AG20443 (cell line): ENCODE measurements around the gene GRIN3A.
"Not testable (repeated sequence)": the region's sequence is repeated elsewhere in the genome, so short reads cannot be mapped to it uniquely, and the experiment has no call there.

Source experiments
- DNase-seq: peaks from one replicate; pipeline ENCODE4 v3.0.0; 2012; ENCODE audit warnings: low spot score, mixed read lengths

Gene GRIN3A

DNA sequence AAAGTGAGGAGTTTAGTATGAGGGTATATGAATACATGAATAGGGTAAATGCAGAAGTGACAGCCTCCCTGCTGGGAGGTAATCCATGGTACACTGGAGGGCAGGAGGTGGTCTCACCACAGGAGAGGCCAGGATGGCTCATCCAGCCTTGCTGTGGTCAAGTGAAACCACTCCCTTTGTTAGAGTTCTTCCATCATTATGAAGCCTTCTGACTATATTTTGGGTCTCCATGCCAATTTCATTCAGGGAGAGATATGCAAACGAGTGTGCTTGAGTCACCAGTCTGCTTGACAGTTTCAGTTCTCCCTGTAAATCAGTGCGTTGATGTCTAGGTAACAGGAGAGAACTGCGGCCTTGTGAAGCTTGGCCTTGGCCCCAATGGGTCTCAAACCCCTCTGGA lies 160.1 kb downstream of the GRIN3A start:
- no peak for DNase-seq

DNA sequence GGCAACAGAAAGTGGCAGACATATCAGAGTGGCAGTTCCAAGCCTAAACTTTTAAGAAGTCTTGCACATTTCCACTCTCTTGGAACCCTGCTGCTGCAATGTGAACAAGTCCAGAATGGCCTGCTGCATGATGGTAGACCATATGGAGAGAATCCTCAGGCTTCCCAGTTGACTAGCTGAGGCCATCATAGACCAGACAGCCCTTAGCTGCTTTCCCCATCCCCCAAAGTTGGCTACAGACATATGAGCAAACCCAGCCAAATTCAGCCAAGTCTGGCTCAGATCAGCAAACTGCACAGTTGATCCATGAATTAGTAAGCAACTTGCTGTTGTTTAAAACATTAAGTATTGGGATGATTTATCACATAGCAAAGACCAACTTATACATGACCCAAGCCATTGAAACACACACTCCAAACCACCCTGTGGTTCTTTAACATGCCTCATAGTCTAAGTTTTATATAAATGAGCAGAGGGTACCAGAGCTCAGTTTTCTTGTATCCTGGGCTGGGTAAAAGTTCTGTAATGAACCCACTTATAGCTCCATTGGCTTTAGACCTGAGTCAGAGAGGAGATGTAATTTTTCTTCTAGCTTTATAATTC lies 163.6 kb downstream of the GRIN3A start:
- no peak for DNase-seq

DNA sequence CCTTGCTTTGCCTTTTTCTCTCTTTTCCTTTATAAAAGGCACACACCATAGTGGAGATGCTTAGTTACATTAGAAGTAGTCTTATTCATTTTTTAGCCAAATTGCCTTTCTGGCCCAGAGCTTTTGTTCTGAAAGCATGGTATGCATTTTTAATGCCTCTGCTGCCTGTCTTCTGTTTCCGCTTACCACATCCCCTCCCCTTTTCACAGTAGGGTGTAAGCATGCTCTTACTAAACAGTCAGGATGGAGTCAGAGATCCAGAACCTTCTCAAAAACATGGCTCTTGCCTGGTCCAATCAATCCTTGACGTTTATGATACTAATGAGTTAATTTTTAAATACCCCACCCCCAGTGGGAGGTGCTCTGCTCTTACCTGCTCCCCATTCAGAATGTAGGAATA lies 166.1 kb downstream of the GRIN3A start:
- DNase-seq: no peak

DNA sequence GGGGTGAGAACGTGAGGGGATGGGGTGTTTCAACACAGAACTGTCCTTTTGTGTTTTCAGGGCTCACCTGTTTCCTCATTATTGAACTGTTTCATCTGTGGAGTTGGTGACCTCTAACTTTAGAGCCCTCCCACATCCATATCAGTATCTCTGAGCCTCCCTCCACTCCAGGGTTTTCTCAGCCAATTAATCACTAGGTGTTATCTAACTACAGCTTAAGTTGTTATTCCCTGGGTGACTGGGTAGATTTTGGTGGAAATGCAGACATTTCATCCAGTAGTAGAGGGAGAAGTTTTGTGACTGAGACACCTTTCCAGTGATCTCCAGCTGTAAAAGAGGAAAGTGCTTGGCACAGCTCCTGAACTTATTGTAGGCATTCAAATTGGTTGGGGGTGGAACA lies 167.3 kb downstream of the GRIN3A start:
- no peak for DNase-seq

DNA sequence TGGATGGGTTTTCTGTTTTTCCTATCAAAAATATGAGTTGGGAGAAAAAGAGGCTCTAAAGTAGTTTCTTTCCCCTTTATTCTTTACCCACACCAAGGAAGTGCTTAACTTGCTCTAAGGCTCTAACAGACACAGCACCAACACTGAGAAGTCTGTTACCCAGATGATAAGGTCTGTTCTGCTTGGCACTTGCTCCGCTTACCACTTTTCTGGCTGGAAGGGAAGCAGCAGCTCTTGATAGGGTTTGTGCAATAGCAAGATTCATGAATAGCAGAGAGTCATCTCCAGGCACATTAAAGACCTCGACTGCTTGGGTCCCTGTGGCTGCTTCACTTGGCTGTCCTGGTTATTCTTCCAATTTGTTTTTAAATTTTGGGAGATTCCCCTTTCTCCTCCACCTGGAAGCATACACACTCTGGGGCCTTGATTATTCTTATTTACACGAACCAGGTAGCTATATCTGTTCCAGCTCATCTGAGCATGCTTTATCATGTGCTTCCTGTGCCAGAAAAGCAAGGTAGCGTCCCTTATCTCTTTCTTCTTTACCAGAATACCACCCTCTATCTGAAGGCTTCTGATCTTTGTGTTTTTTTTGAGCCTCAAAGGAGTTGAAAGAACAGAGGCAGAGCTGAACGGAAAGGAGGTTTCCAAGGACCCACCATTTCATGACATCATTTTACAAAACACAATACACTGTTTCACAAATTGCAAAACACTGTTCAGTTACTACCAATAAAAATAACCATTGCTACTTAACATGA lies 168.5 kb downstream of the GRIN3A start:
- DNase-seq: no peak

DNA sequence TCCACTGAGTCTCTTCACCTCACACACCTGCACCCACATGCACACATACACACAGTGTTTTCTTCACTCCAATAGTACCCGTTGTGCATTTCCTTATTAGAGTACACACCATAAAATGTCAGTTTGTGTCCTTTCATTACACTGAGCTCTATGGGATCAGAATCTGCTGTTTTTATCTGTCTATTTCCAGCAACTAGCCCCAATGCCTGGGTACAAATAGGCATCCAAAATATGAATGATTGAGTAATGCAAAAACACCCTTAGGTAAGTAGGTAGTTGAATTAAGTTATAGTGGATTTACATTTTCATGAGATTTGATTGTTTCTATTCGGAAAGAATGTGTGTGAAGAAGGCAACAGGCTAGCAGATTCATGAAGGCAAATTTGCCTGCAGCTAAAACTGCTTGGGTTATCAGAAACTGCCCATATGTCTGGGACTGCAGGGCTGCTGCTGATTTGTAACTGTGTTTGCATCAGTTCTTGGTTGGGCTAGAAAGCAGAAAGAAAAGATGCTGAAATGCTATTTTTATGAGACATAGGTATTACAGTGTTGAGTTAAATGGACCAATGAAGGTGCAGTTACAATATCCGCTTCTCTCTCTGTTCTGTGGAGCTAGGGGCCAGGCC lies 170.6 kb downstream of the GRIN3A start:
- no peak for DNase-seq

DNA sequence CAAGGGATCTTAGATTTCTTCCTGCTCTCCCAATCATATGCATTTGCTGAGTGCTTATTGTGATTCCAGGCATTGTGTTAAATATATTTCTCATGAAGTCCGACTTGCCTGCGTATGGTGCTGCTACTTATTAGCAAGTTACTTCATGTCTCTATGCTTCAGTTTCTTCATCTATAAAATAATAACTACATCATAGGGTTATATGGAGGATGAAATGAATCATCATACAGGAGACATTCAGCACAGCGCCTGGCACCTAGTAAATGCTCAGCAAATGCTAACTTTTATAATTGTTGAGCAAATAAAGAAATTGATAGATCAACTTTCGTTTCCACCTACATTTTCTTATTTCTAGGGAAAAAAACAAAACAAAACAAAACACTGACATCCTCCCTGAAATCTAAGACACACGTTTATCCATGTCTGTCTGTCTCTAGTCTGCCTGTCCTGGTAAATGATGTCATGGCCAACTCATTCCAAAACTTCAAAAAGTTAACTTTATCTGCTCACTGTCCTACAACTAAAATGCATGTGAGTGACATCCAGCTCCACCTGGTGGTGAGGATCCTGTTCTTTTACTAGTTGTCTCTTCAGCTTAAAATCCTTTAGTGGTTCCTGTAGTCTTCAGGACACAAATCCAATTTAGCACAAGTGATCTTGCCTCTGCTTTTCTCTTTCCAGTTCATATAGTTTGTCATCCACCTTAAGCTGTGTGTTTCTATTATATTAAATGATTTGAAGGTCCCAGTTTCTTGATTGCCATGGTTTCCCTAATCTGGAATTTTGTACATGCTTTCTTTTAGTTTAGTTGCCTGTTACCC lies 171.3 kb downstream of the GRIN3A start:
- DNase-seq: peak; percentile 25

DNA sequence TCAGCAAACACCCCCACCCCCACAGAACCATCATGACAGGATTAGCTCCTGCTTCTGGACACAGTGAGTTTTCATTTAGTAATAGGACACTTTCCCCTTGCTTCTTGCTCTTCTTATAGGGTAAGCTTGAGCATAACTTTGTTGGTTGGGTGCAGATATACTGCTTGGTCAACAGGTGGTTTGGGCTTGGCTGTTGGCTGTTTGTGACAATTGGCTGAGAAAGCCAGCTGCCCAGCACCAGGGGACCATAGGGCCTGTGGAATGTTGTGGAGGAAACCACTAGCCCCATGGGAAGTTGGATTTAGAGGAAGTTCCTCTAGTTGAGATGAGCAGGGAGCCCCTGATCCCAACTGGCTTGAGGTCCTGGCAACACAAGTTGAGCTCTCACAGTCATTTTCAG lies 174.2 kb downstream of the GRIN3A start:
- no peak for DNase-seq

DNA sequence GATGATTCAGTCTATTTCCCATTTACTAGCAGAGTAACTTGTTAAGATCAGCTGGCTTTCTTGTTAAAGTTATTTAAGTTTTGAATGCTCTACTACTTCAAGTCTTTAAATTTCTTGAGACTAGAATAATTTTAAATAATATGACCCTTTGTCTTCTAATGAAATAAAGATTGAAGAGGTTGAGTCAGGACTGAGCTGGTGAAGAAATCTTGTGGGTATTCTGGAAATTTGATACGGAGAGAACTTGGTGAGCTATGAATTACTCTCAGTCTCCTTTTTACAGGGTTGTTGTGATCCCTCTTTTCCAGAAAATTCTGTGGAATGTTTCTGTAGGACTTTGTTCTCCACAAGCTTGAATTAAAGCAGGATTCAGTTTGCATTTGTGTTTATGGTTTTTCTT lies 175.5 kb downstream of the GRIN3A start:
- no peak for DNase-seq

DNA sequence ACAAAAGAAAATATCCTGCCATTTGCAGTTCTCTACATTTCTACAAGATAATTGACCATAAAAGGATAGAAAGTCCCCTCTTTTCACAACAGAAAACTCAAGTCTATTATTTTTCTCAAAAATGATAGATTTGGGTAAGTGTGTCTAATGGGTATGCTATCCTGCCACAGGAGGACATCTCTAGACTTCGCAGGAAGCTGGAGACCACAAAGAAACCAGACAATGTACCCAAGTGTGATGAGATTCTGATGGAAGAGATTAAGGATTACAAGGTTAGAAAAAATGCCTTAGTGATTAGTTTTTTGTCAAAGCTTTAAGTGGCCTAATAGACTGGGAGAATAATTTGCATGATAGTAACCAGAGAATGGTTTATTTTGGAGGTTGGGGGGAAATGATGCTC lies 176.7 kb downstream of the GRIN3A start:
- no peak for DNase-seq

DNA sequence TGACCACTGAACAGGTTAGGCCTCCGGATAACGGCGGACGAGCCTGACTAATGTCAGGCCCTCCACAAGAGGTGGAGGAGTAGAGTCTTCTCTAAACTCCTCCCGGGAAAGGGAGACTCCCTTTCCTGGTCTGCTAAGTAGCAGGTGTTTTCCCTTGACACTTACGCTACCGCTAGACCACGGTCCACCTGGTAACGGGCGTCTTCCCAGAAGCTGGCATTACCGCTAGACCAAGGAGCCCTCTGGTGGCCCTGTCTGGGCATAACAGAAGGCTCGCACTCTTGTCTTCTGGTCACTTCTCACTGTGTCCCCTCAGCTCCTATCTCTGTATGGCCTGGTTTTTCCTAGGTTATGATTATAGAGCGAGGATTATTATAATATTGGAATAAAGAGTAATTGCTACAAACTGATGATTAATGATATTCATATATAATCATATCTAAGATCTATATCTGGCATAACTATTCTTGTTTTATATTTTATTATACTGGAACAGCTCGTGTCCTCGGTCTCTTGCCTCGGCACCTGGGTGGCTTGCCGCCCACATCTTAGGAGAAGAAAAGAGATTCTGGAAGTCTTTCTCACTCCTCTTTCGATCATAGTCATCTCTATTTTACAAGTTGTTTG lies 188.9 kb downstream of the GRIN3A start:
- not testable (repeated sequence) for DNase-seq

DNA sequence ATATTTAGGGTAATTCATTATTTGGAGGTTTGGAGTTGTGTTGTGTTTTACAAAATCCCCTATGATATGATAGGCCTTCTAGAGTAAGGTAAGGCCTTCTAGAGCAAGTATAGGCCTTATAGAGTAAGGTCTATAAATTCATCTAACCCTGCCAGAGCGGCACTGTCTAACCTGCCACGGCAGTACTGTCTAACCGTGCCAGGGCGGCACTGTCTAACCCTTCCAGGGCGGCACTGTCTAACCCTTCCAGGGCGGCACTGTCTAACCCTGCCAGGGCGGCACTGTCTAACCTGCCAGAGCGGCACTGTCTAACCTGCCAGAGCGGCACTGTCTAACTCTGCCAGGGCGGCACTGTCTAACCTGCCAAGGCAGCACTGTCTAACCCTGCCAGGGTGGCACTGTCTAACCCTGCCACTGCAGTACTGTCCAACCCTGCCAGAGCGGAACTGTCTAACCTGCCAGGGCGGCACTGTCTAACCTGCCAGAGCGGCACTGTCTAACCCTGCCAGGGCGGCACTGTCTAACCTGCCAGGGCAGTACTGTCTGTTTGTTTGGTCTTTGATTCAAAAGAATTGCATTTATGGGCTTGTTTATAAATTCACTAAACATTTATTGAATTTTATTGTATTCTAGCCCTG lies 195.2 kb downstream of the GRIN3A start:
- DNase-seq: no peak

DNA sequence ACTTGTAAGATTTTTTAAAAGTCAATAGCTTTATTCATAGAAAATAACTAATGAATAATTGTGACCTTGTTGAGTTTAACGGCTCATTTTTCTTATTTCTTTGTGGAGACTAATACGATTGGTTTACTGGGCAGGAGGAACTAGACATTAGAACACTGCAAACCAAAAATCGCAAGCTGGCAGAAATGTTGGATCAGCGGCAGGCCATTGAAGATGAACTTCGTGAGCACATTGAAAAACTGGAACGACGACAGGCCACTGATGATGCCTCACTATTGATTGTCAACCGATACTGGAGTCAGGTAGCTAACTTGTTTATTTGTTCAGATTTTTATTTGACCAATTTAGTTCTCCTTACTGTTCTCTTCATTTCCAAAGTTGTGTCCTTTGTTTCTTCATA lies 198.4 kb downstream of the GRIN3A start:
- no peak for DNase-seq

DNA sequence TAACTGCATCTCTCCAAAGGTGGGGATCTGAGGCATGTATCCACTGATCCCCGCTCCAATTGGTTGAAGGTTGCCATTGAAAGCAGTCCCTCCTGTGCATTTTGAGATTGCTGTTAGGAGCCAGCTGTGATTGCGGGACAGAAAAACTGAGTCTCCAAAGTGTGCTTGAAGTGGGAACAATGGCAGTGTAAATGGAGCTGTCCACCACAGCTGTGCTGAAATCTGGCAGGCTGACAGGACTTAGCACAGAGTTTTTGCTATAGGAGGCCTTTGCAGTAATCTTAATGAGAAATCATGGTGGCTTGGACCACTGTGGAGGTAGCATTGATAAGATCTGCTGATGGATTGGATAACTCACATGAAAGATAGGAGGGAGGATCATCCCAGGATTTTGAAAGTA lies 201.5 kb downstream of the GRIN3A start:
- peak; percentile 16 for DNase-seq

DNA sequence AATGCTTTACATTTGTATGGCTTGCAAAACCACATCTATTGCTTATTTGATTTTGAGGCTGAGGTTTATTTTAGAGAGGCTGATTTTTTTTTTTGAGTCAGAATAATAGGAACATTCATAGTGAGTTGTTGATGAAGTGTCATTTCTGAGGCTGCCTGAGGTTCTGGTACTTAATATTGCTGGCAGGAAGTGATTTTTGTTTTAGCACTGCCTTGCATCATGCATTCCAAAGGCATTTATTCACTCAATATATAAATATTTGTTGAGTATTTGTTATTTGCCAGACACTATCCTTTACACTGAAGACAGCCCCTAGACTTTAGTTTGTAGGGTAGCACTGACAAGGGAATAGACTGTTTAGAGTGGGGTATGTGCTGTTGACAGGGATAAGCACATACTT lies 202.1 kb downstream of the GRIN3A start:
- DNase-seq: peak; percentile 14

DNA sequence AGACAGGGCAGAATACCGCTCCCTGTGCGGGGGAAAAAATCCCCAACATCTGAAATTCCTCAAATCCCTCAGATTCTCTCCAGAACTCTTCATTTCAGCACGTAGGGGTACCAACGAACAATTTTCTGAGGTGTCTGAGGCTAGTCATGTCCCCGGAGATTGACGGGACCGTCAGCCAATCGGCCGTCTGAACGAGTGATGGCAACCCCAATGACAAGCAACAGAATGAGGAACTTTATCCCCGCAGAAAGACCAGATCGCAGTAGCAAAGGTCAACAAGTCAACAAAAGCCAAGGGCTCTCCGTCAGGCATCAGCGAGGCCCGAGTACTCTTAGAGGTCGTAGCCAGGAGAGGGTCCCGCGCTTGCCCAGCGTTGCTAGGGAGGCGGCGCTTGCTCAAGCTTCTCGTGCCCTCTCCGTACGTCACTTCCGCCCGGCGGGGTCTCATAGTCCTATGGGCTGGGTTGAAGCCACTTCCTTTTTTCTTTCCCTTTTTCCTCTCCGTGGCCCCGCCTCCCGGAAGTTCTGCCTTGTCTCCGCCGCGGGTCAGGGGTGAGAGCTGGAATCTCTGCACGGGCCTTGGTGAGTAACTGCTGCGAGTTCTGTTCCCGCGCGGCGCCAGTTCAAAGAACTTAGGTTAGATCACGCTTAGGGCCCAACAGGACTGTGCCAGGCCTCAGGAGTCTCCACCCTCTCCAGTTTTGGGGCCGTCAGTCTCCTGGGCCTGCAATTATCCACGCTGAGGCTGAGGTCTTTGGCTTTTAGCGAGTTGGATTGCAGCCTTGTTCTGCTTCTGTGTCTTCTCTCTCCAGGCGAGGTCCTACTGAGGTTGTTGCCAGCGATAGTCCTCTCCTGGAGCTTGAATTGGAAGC lies 204.9 kb downstream of the GRIN3A start, which contains the start of gene RNF20:
Gene RNF20, plus strand, starts transcription at position 520 of the 871 bp plus-strand sequence. CDS start 1,571 bp downstream, outside the sequence.
- DNase-seq: peak; percentile 97

DNA sequence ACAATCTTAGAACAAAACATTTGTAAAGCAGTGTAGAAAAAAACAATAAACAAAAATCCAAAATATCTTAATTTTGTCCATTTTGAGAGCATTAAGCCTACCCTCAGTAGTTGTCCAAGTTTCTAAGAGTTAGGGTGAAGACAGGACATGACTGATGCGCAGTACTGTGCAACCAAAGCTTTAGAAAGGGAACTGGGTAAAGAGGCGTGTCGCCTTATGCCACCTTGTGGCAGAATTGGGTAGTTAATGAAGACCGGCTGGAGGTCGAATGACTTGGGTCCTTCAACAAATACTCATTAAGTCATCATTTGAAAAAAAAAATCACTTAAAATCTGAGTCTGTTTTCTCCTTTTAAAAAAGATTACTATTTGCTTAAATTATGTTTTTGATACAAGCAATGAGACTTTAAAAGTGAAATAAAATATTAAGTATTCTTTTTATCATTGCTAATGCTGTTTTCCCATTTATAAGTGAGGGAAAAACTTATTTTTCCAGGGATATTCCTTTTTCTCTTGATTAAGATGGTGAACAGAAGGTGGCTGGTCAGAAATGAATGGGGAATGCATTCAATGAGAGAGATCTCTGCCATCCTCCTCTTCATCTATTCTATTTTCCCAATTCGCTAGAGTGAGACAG lies 208.3 kb downstream of the GRIN3A start:
- peak; percentile 79 for DNase-seq

DNA sequence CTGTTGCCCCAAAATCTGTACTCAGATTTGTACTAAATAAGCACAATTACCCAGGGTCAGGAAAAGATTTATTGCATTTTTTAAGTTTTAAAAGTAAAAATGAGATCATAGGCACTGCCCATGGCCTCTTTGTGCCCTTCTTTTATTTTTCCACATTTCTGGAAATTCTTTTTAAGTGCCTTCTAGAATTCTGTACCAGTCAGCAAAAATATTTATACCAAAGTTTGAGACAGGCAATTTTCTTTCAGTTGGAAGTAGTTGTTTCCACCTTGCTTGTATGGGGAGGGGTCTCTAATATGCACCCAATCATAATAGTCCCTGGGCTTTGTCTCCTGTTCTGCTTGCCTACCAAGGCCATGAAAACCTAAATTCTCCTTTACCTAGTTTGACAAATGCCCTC lies 210.4 kb downstream of the GRIN3A start:
- no peak for DNase-seq

DNA sequence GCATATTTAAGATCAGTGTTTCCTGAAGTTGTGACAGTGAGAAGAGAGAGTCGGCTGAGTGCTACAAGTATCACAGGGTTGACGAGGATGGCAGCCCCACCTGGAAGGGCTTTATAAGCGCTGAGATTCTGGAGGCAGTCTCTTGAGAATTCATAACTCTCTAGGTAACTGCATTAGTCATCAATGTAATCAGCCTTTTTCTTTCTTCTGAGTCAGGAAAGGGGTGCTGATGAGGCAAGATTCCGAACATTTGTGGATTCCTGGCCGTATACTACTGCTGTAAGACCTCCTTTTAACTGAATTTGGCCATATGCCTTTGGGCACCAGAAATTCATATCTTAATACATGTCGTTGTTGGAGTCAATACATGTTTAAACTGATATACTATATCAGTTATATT lies 211.4 kb downstream of the GRIN3A start:
- no peak for DNase-seq

DNA sequence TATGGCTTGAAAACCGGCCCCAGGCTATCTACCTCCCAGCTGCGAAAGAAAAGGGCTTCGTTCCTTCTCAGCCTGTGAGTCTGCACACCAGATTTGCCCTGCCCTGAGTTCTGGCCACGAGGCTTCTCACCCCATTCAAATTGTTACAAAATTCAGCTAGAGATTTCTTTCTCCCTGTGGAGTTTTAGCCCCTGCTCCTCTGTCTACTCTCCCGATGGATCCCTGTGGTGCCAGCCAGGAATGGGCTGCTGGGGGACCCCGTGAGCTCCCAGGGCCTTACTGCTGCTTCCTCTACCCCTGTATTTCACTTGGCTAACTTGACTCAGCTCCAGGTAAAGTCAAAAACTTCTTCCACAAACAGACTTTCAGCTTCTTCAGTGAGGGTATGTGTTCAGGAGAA lies 214.1 kb downstream of the GRIN3A start:
- DNase-seq: no peak
